Motor neuron (in vitro differentiated cells): ENCODE data around the gene SPC24. TPM values are rescaled to one million over a fixed set of nuclear protein-coding genes. Genes with fewer than 3 reads are reported as not detected.
"Not testable (repeated sequence)": the region's sequence is repeated elsewhere in the genome, so short reads cannot be mapped to it uniquely, and the experiment has no call there.

Experiments
- ATAC-seq, 8 experiments: fragments of 200-7000 bp; cut with Tn5 transposase; replicated peaks in 6 of 8; 2 replicates each; pipeline ENCODE4 v1.8.0; 2021; ENCODE audit warnings: mild to moderate bottlenecking in 8 of 8, moderate library complexity in 8 of 8
- H3K27ac ChIP-seq, 2 donors: fragments of 250-450 bp; sonication (Bioruptor Pico); 2 replicates each; pipeline ENCODE4 v1.9.0; 2021; ENCODE audit warnings: antibody characterized with exemption in 2 of 2, mild to moderate bottlenecking in 2 of 2, moderate library complexity in 1 of 2
- H3K4me1 ChIP-seq, 2 donors: fragments of 250-450 bp; sonication (Bioruptor Pico); replicated peaks in 1 of 2; 2 replicates each; pipeline ENCODE4 v1.6.1; 2021; ENCODE audit warnings: antibody characterized with exemption in 2 of 2, mild to moderate bottlenecking in 2 of 2, moderate library complexity in 1 of 2
- H3K4me3 ChIP-seq, 5 donors: fragments of 250-450 bp; sonication (Bioruptor Pico); 2 replicates each; pipeline ENCODE4 v1.9.0; 2021; ENCODE audit warnings: antibody characterized with exemption in 5 of 5, mild to moderate bottlenecking in 5 of 5, moderate library complexity in 4 of 5
- WGBS, 10 experiments: fragments of 450-650 bp; shearing (Covaris generic); methylation state at CpG; one replicate each; pipeline ENCODE4 v1.0.0; 2022; 5-methylcytosine and 5-hydroxymethylcytosine counted together
- in situ Hi-C, 9 experiments: fragments of 400-800 bp; cut with MboI; loops; one replicate each; pipeline ENCODE4 v1.15.0; 2021; ENCODE audit warnings: low sequenced_read_pairs in 9 of 9, low pct_unique_long_range_greater_than_20kb in 2 of 9; ENCODE audit not compliant: unreplicated experiment in 9 of 9
- total RNA-seq, 8 experiments: library from RNA; unstranded; fragments of 300-600 nt; gene quantifications; 2 replicates each; pipeline versions ENCODE4 v1.2.3 to v1.2.4, GENCODE V29; 2022

The SPC24 gene
- total RNA-seq, 8 experiments from 2014 or later = 0.36 to 34.9 (median 2.6) TPM

- WGBS, 10 experiments = no CpG with 5 or more reads among the region's 22 CpGs
- in situ Hi-C loops = loop anchor here in 1 of 9 experiments (10.0 kb wide), 1 partner anchor 62 kb away; no protein-coding TSS in a partner anchor
- ATAC-seq = peak; percentile 51 to 79 (median 74)
- no peak overlapping the region for H3K4me3 ChIP-seq
- peak overlapping the region in 1 of 2 donors; percentile 43 for H3K27ac ChIP-seq
- H3K4me1 ChIP-seq = peaks cover 17 to 33% of the 10 kb centered on the region in 2 donors
These were observed 12.9 kb downstream of the SPC24 start for GRCh38 chr19:11142528-11143171.

- Histone ChIP-seq H3K4me3 (no peak overlapping the region), H3K27ac (no peak overlapping the region), H3K4me1 (peaks cover 17 to 37% of the 10 kb centered on the region in 2 donors)
- no peak for ATAC-seq
- in situ Hi-C loops = loop anchor here in 1 of 9 experiments (10.0 kb wide), 1 partner anchor 63 kb away; no protein-coding TSS in a partner anchor
- WGBS, 10 experiments = 83 to 91% methylated on average over 4 to 5 of the region's 9 CpGs; no CpG with 5 or more reads in 8 of the 10 experiments
These were observed 13.6 kb downstream of the SPC24 start for GRCh38 chr19:11141937-11142527.

GRCh38 chr19:11140896-11141295 is 14.7 kb downstream of the SPC24 start:
- no peak for ATAC-seq
- in situ Hi-C loops = loop anchor here in 1 of 9 experiments (10.0 kb wide), 1 partner anchor 64 kb away; no protein-coding TSS in a partner anchor
- Histone ChIP-seq H3K27ac (no peak overlapping the region), H3K4me1 (peaks cover 17 to 37% of the 10 kb centered on the region in 2 donors), H3K4me3 (no peak overlapping the region)
- WGBS, 10 experiments = 96 to 100% (median 100%) methylated on average over 1 to 4 of the region's 9 CpGs; no CpG with 5 or more reads in 6 of the 10 experiments

GRCh38 chr19:11140023-11140538 is 15.5 kb downstream of the SPC24 start:
- 83 to 100% (median 95%) methylated on average over 1 to 4 of the region's 10 CpGs for WGBS, 10 experiments
- H3K4me3 ChIP-seq, ATAC-seq, H3K27ac ChIP-seq: not testable (repeated sequence)
- in situ Hi-C loops = loop anchor here in 1 of 9 experiments (10.0 kb wide), 1 partner anchor 65 kb away; no protein-coding TSS in a partner anchor
- H3K4me1 ChIP-seq = peaks cover 17 to 37% of the 10 kb centered on the region in 2 donors

GRCh38 chr19:11138601-11139300 is 16.8 kb downstream of the SPC24 start:
- peak; percentile 30 to 65 (median 60) for ATAC-seq
- Histone ChIP-seq H3K4me1 (peaks cover 17 to 37% of the 10 kb centered on the region in 2 donors), H3K4me3 (no peak overlapping the region), H3K27ac (peak overlapping the region in 1 of 2 donors; percentile 64)
- in situ Hi-C loops = loop anchor here in 2 of 9 experiments (10.0 kb wide), 1 partner anchor 66 kb away; no protein-coding TSS in a partner anchor
- 0% methylated on average over 2 of the region's 13 CpGs; no CpG with 5 or more reads in 9 of the 10 experiments for WGBS, 10 experiments

- Histone ChIP-seq H3K27ac (peak overlapping the region; percentile 31 to 53), H3K4me1 (peaks cover 10 to 29% of the 10 kb centered on the region in 2 donors), H3K4me3 (peak overlapping the region; percentile 21 to 35 (median 25))
- ATAC-seq = peak; percentile 13 to 61 (median 49)
- in situ Hi-C loops = loop anchor here in 2 of 9 experiments (10.0 kb wide), 1 partner anchor 67 kb away; no protein-coding TSS in a partner anchor
- 0 to 20% (median 5%) methylated on average over 1 to 9 of the region's 28 CpGs; no CpG with 5 or more reads in 4 of the 10 experiments for WGBS, 10 experiments
These were observed 17.8 kb downstream of the SPC24 start for GRCh38 chr19:11137542-11138384.

- Histone ChIP-seq H3K27ac (no peak overlapping the region), H3K4me1 (peaks cover 4 to 19% of the 10 kb centered on the region in 2 donors), H3K4me3 (no peak overlapping the region)
- 40 to 91% (median 76%) methylated on average over 2 to 11 of the region's 14 CpGs; no CpG with 5 or more reads in 2 of the 10 experiments for WGBS, 10 experiments
- ATAC-seq = peak in 1 of 8 experiments; percentile 4
- in situ Hi-C loops = loop anchor here in 2 of 9 experiments (10.0 kb wide), 1 partner anchor 68 kb away; no protein-coding TSS in a partner anchor
These were observed 19.0 kb downstream of the SPC24 start for GRCh38 chr19:11136400-11137101.

- 55 to 100% (median 88%) methylated on average over 2 to 5 of the region's 7 CpGs; no CpG with 5 or more reads in 4 of the 10 experiments for WGBS, 10 experiments
- in situ Hi-C loops = loop anchor here in 2 of 9 experiments (10.0 kb wide), 1 partner anchor 73 kb away; no protein-coding TSS in a partner anchor
- H3K27ac ChIP-seq = no peak overlapping the region
These were observed 24.1 kb downstream of the SPC24 start for GRCh38 chr19:11131471-11131870.

GRCh38 chr19:11130824-11131455 is 24.6 kb downstream of the SPC24 start:
- Histone ChIP-seq H3K4me1 (no peaks in the 10 kb centered on the region), H3K4me3 (no peak overlapping the region), H3K27ac (no peak overlapping the region)
- ATAC-seq = peak; percentile 43 to 77 (median 66)
- in situ Hi-C loops = loop anchor here in 2 of 9 experiments (10.0 kb wide), 1 partner anchor 74 kb away; no protein-coding TSS in a partner anchor
- 20 to 78% (median 48%) methylated on average over 1 to 10 of the region's 19 CpGs; no CpG with 5 or more reads in 5 of the 10 experiments for WGBS, 10 experiments

More at GRCh38 chr19:11131471-11131870, 24.1 kb downstream of the SPC24 start:
- peak in 3 of 8 experiments; percentile 1 to 4 (median 2) for ATAC-seq
- Histone ChIP-seq H3K4me1 (no peaks in the 10 kb centered on the region), H3K4me3 (no peak overlapping the region)

- 80 to 100% (median 90%) methylated on average over 1 to 8 of the region's 15 CpGs; no CpG with 5 or more reads in 4 of the 10 experiments for WGBS, 10 experiments
- ATAC-seq = no peak
- Histone ChIP-seq H3K27ac (no peak overlapping the region), H3K4me1 (no peaks in the 10 kb centered on the region), H3K4me3 (no peak overlapping the region)
- in situ Hi-C loops = no loop called here
These were observed 27.7 kb downstream of the SPC24 start for GRCh38 chr19:11127905-11128304.
